MM.1S (cell line): ENCODE data around the gene TBL1Y.

ENCODE experiments used
- DNase-seq: peaks from one replicate; pipeline ENCODE4 v3.0.0-alpha.2; 2015
- H2AFZ ChIP-seq: fragments of 300-600 bp; sonication (generic); 2 replicates; pipeline ENCODE4 v1.6.0; 2016; ENCODE audit warnings: antibody characterized with exemption, low read length
- H3F3A ChIP-seq: fragments of 300-600 bp; sonication (generic); 2 replicates; pipeline ENCODE4 v1.6.1; 2016; ENCODE audit warnings: mild to moderate bottlenecking, antibody characterized with exemption, low read length, moderate library complexity, mixed read lengths; ENCODE audit not compliant: insufficient read depth
- H3K27ac ChIP-seq: fragments of 300-600 bp; sonication (generic); 2 replicates; pipeline ENCODE4 v1.5.1; 2016; ENCODE audit warnings: mild to moderate bottlenecking, low read length
- H3K27me3 ChIP-seq: fragments of 300-600 bp; sonication (generic); replicated peaks from 2 replicates; pipeline ENCODE4 v1.6.0; 2016; ENCODE audit warnings: low read length; ENCODE audit not compliant: insufficient read depth
- H3K36me3 ChIP-seq: fragments of 300-600 bp; sonication (generic); replicated peaks from 2 replicates; pipeline ENCODE4 v1.6.1; 2016; ENCODE audit warnings: mild to moderate bottlenecking, low read length, mixed read lengths; ENCODE audit not compliant: insufficient read depth
- H3K4me1 ChIP-seq: fragments of 300-600 bp; sonication (generic); 2 replicates; pipeline ENCODE4 v1.6.1; 2016; ENCODE audit warnings: low read length, mixed read lengths
- H3K4me2 ChIP-seq: fragments of 300-600 bp; sonication (generic); 2 replicates; pipeline ENCODE4 v1.6.0; 2016; ENCODE audit warnings: low read depth, low read length
- H3K4me3 ChIP-seq: fragments of 300-600 bp; sonication (generic); 2 replicates; pipeline ENCODE4 v1.5.1; 2016; ENCODE audit warnings: low read length, mixed read lengths
- H3K79me2 ChIP-seq: fragments of 300-600 bp; sonication (generic); 2 replicates; pipeline ENCODE4 v1.6.1; 2016; ENCODE audit warnings: mixed run types, low read length, mixed read lengths
- H3K9ac ChIP-seq: fragments of 300-600 bp; sonication (generic); 2 replicates; pipeline ENCODE4 v1.6.1; 2016; ENCODE audit warnings: low read length, mixed read lengths
- H3K9me2 ChIP-seq: fragments of 300-600 bp; sonication (generic); replicated peaks from 2 replicates; pipeline ENCODE4 v1.6.1; 2016; ENCODE audit warnings: mild to moderate bottlenecking, low read length, mixed read lengths; ENCODE audit not compliant: insufficient read depth
- H3K9me3 ChIP-seq: fragments of 300-600 bp; sonication (generic); replicated peaks from 2 replicates; pipeline ENCODE4 v1.6.1; 2016; ENCODE audit warnings: mild to moderate bottlenecking, low read length, mixed read lengths; ENCODE audit not compliant: insufficient read depth
- H4K20me1 ChIP-seq: fragments of 300-600 bp; sonication (generic); 2 replicates; pipeline ENCODE4 v1.6.1; 2016; ENCODE audit warnings: mild to moderate bottlenecking, low read length, moderate library complexity, mixed read lengths; ENCODE audit not compliant: insufficient read depth
- EZH2 ChIP-seq: fragments of 300-600 bp; sonication (generic); optimal IDR thresholded peaks from 2 replicates; pipeline ENCODE3; 2017; ENCODE audit warnings: low read depth, mild to moderate bottlenecking, antibody characterized with exemption, low read length, mixed read lengths
- EZH2phosphoT487 ChIP-seq: fragments of 300-600 bp; sonication (generic); IDR thresholded peaks from 2 replicates; pipeline ENCODE4 v1.6.1; 2018; ENCODE audit warnings: antibody characterized with exemption, low read length
- TF ChIP-seq, protein P1 (sequence below): fragments of 300-600 bp; sonication (generic); IDR thresholded peaks from 2 replicates; pipeline ENCODE4 v1.5.1; 2016; ENCODE audit warnings: antibody characterized with exemption, low read length, mixed read lengths

The TBL1Y gene

DNA sequence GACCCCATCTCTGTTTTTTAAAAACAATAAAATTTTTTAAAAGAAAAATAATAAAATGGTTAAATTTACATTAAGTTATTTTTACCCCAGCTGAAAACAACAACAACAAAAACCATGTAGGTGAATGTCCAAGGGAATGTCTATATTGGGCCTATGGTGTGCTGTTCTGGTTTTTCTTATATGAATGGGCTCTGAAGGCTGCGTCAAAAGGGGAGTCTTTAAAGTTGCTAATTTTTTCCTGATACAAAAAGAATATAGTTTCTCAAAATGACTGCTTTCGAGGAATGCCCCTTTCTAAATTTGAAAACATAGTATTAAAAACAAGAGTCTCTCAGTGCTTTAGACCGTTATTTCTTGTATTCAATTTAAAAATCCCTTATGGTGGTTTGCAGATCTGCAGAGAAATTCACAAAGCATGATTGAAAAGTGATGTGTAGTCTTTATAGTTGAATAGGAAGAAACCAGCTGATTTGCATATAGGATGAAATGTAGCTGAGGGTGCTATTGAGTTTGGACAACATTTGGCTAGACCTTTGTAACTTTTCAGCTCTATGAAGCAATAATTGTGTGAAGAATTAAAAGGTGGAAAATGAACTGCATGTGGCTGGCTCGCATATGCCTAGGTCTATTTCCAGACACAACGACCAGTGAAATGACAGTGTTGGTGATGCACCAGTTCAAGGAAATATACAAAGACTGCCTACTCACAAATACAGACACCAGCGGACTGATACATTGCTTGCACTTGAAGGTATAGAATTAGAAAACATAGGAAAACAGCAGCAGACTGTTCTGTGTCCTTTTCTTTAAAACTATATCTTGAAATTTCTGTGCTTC is 107.0 kb downstream of the TBL1Y start:
- Histone ChIP-seq H3K79me2 (no peaks in the 10 kb centered on the region), H3K27me3 (no peaks in the 10 kb centered on the region), H3K27ac (no peak overlapping the region), H3K4me1 (no peaks in the 10 kb centered on the region), H3K9me3 (no peaks in the 10 kb centered on the region), H3F3A (no peaks in the 10 kb centered on the region), H3K4me2 (no peak overlapping the region), H3K36me3 (no peaks in the 10 kb centered on the region), H4K20me1 (no peaks in the 10 kb centered on the region), H3K9me2 (no peaks in the 10 kb centered on the region), H2AFZ (no peak overlapping the region), H3K9ac (no peak overlapping the region), H3K4me3 (no peak overlapping the region)
- TF ChIP-seq EZH2phosphoT487: no peak
- TF ChIP-seq, protein P1, sequence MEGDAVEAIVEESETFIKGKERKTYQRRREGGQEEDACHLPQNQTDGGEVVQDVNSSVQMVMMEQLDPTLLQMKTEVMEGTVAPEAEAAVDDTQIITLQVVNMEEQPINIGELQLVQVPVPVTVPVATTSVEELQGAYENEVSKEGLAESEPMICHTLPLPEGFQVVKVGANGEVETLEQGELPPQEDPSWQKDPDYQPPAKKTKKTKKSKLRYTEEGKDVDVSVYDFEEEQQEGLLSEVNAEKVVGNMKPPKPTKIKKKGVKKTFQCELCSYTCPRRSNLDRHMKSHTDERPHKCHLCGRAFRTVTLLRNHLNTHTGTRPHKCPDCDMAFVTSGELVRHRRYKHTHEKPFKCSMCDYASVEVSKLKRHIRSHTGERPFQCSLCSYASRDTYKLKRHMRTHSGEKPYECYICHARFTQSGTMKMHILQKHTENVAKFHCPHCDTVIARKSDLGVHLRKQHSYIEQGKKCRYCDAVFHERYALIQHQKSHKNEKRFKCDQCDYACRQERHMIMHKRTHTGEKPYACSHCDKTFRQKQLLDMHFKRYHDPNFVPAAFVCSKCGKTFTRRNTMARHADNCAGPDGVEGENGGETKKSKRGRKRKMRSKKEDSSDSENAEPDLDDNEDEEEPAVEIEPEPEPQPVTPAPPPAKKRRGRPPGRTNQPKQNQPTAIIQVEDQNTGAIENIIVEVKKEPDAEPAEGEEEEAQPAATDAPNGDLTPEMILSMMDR: no peak
- no peak for TF ChIP-seq EZH2
- no peak for DNase-seq

DNA sequence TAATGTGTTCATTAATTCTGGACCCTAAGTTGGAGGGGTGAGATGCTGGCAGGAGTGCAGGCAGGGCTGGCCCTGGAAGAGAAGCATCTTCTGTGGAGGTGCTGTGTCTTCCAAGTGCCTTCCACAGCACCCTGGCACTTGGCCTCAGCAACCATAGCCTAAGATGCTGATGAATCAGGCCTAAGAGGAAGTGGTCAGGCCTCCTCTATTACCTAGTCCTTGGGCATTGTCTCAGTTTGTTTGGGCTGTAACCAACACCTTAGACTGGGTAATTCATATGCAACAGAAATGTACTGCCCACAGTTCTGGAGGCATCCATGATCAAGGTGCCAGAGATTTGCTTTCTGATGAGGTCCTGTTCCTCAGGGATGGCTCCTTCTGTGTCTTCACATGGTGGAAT is 128.5 kb downstream of the TBL1Y start:
- Histone ChIP-seq H2AFZ (no peak overlapping the region), H3K27me3 (no peaks in the 10 kb centered on the region), H3K9ac (no peak overlapping the region), H3K9me2 (no peaks in the 10 kb centered on the region), H4K20me1 (no peaks in the 10 kb centered on the region), H3K4me2 (no peak overlapping the region), H3F3A (no peaks in the 10 kb centered on the region), H3K36me3 (no peaks in the 10 kb centered on the region), H3K9me3 (no peaks in the 10 kb centered on the region), H3K4me1 (no peaks in the 10 kb centered on the region), H3K79me2 (no peaks in the 10 kb centered on the region), H3K27ac (no peak overlapping the region), H3K4me3 (no peak overlapping the region)
- no peak for DNase-seq
- no peak for TF ChIP-seq EZH2
- TF ChIP-seq, protein P1: no peak
- TF ChIP-seq EZH2phosphoT487: no peak

DNA sequence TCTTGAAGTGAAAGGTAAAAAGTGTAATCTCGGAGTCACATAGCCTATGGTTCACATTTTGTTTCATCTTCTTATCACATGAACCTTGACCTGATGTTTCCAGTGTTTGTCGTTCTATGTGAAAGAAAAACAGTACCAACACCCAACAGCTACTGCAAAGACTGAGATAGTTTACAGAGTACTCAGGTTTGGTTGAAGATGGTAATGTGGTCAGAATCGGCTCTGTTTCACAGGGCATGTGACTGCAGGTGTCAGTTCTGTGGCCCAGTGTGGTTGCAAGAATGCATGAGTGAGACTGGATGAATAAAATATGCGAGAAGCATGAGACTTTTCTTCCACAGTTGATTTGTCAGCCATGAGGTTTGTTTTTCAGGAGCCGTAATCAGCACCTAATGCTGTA is 130.2 kb downstream of the TBL1Y start:
- no peak for DNase-seq

More for the DNA sequence above, 130.2 kb downstream of the TBL1Y start:
- Histone ChIP-seq H3K9me2 (no peaks in the 10 kb centered on the region), H3K36me3 (no peaks in the 10 kb centered on the region), H3K4me2 (no peak overlapping the region), H3K9me3 (no peaks in the 10 kb centered on the region), H3K27ac (no peak overlapping the region), H4K20me1 (no peaks in the 10 kb centered on the region), H3K79me2 (no peaks in the 10 kb centered on the region), H3K4me3 (no peak overlapping the region), H3K4me1 (no peaks in the 10 kb centered on the region), H3K27me3 (no peaks in the 10 kb centered on the region), H2AFZ (no peak overlapping the region), H3F3A (no peaks in the 10 kb centered on the region), H3K9ac (no peak overlapping the region)
- no peak for TF ChIP-seq EZH2phosphoT487
- TF ChIP-seq, protein P1: no peak
- no peak for TF ChIP-seq EZH2
